AG20443 (cell line): ENCODE results near the gene ZNF683.
"Not testable (repeated sequence)": the region's sequence is repeated elsewhere in the genome, so short reads cannot be mapped to it uniquely, and the experiment has no call there.

Source experiments
- DNase-seq: peaks from one replicate; pipeline ENCODE4 v3.0.0; 2012; ENCODE audit warnings: low spot score, mixed read lengths

ZNF683 gene

GRCh38 chr1:26336477-26337205 lies 35.9 kb downstream of the ZNF683 start:
- DNase-seq = peak; percentile 62

DNA sequence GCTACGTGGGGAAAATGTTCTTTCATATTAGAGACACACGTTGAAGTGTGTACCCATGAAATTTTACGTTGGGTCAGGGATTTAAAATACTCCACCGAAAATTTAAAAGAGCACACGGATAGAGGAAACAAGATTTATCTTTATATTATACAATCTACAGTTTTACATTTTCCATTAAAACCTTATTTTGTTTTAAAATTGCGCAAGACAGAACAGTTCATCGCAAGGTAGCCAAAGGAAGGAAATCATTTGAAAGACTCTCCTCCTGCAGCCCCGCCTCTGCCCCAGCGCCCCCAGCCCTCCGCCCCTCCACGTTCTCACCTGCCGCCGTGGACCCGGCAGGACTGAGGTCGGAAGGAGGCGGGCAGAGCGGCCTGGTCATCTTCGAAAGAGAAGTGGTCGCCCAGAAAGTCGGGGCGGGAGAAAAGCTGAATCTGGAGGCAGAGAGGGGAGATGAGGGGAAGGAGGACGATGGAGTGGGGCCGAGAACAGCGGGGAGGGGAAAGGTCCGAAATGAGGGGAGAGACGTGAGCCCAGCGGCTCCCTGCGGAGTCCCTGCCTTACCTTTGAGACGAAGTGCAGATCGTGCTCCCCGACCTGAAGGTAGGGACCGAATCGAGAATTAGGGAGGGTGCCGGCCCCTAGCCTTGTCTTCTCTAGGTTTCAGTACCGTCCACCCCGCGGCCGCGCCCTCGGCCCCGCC lies 36.6 kb downstream of the ZNF683 start:
- peak; percentile 73 for DNase-seq

- not testable (repeated sequence) for DNase-seq
Observed at GRCh38 chr1:26333312-26333711, 39.2 kb downstream of the ZNF683 start.

DNA sequence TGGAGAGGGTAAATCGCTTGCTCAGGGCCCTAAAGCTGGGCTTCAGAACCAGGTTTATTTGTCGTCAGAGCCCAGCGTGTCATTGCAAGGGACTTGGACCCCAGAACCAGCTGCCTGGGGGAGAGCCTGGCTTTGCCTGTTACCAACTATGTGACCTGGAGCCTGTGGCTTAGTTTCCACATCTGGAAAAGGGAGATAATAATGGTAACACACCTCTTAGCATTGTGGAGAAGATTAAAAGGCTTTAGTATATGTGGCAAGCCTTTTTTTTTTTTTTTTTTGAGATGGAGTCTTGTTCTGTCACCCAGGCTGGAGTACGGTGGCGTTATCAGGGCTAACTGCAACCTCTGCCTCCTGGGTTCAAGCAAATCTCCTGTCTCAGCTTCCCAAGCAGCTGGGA lies 42.3 kb downstream of the ZNF683 start:
- no peak for DNase-seq

GRCh38 chr1:26329380-26329779 lies 43.2 kb downstream of the ZNF683 start:
- not testable (repeated sequence) for DNase-seq

DNA sequence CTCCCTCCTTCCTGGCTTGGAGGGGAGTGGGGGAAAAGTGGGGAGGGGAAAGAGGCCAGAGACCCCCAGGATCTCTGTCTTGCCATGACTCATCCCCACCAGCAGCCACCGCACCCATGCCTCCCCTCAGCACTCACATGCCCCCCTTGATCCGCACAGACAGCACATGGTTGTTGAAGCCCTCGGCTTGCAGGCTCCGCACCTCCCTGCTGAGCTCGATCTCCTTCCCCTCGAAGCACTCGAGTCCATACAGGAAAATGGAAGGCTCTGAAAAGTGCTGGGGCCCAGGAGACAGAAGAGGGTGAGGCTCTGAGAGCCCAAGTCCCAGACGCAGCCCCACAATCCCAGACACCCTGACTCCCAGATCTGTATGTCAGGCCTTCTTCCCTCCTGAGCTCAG lies 44.0 kb downstream of the ZNF683 start:
- no peak for DNase-seq

GRCh38 chr1:26327956-26328362 lies 44.6 kb downstream of the ZNF683 start:
- DNase-seq = no peak

- no peak for DNase-seq
Observed at GRCh38 chr1:26324550-26324949, 48.0 kb downstream of the ZNF683 start.

- DNase-seq = no peak
Observed at GRCh38 chr1:26323382-26323781, 49.2 kb downstream of the ZNF683 start.

DNA sequence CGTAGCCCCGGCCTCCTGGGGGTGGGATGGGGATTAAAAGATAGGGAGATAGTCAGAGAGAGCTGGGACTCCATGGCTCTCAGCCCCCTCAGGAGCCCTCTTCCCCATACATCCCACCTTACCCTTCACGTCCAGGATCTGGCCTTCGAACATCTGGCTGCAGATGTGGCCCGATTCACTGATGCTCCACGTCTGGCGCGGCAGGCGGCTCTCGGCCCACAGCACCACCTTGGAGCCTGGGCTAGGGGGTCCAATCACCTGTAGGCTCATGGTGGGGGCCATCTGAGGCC lies 50.6 kb downstream of the ZNF683 start:
- no peak for DNase-seq

DNA sequence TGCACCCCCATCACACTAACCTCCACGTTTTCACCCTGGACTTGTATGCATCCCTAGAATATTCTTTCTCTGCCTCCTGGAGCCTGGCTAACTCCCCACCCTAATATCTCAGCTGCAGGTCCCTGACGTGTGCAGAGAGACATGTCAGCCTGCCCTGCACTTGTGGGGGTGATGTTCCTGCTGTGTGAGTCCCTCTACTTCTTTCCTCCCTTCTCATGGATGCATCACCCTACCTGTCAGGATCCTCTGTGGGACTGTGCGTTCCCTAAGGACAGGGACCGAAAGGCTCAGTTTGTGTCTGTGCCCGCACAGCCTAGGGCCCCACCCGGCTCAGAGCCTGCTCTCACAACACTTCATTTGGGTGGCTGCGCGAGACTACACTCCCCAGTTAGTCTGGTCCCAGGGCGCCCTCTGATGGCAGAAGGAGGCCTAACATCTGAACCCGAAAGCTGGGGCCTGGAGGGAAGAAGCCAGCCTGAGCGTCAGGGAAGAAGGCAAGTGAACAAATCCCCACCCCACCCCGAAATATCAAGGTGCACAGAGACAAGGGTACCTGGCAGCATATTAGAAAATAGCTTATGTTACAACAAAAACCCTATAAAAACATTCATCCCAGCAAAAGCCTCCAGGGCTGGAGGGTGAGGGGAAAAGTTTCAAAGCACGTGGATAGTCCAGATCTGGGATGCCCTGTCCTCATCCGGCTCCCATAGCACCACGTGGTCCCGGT lies 51.1 kb downstream of the ZNF683 start:
- peak; percentile 94 for DNase-seq

- DNase-seq = no peak
Observed at GRCh38 chr1:26320896-26321295, 51.7 kb downstream of the ZNF683 start.

- no peak for DNase-seq
Observed at GRCh38 chr1:26318338-26319064, 54.0 kb downstream of the ZNF683 start.

DNA sequence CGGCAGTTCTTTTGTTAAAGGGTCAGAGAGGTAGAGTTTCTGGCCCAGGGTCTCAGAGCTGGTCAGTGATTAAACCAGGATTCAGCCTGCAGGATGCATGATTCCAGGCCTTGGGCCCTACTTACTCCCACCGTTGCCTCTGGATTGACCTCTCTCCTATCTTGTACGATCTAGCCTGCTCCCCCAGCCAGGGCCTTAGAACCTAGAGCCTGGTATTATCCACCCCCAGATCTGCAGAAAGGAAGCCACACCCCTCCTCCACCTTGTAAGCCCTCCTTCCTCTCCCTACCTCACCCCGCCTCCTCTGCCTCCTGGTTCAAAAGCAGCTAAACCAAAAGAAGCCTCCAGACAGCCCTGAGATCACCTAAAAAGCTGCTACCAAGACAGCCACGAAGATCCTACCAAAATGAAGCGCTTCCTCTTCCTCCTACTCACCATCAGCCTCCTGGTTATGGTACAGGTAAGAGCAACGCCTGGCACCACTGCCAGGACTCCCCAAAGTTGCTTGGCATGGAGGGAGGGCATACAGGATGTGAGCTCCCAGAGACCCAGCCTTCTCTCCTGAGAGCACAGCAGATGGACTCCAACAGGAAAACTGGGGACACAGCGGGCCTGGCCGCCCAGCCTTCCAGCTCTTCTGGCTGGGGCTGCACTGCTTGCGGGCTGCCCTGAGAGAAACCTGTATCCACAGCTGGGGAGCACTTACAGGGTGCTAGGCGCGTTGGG lies 54.8 kb downstream of the ZNF683 start, which contains the start of gene CD52:
Gene CD52, plus strand, starts transcription at position 347 of the 726 bp plus-strand sequence. Its CDS starts 60 bp downstream, at position 407.
- DNase-seq = no peak

GRCh38 chr1:26317146-26317545 lies 55.4 kb downstream of the ZNF683 start:
- no peak for DNase-seq

- DNase-seq = no peak
Observed at GRCh38 chr1:26315874-26316850, 56.4 kb downstream of the ZNF683 start.

- DNase-seq = no peak
Observed at GRCh38 chr1:26314501-26314900, 58.0 kb downstream of the ZNF683 start.
